ENCODE data around the gene TBC1D5.
"Not testable (repeated sequence)": the region's sequence is repeated elsewhere in the genome, so short reads cannot be mapped to it uniquely, and the experiment has no call there.

DNA sequence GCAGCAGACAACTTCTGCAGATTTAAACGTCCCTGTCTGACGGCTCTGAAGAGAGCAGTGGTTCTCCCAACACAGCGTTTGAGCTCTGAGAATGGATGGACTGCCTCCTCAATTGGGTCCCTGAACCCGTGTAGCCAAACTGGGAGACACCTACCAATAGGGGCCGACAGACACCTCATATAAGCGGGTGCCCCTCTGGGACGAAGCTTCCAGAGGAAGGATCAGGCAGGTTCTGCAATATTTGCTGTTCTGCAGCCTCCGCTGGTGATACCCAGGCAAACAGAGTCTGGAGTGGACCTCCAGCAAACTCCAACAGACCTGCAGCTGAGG is 48.8 kb downstream of the TBC1D5 start:
- TF ChIP-seq CTCF (IDR thresholded peaks at IDR 0.05); POLR2AphosphoS5 (IDR thresholded peaks at IDR 0.05; ENCODE audit: low read depth, low read length): not testable (repeated sequence)
- TF ChIP-seq, protein P1, sequence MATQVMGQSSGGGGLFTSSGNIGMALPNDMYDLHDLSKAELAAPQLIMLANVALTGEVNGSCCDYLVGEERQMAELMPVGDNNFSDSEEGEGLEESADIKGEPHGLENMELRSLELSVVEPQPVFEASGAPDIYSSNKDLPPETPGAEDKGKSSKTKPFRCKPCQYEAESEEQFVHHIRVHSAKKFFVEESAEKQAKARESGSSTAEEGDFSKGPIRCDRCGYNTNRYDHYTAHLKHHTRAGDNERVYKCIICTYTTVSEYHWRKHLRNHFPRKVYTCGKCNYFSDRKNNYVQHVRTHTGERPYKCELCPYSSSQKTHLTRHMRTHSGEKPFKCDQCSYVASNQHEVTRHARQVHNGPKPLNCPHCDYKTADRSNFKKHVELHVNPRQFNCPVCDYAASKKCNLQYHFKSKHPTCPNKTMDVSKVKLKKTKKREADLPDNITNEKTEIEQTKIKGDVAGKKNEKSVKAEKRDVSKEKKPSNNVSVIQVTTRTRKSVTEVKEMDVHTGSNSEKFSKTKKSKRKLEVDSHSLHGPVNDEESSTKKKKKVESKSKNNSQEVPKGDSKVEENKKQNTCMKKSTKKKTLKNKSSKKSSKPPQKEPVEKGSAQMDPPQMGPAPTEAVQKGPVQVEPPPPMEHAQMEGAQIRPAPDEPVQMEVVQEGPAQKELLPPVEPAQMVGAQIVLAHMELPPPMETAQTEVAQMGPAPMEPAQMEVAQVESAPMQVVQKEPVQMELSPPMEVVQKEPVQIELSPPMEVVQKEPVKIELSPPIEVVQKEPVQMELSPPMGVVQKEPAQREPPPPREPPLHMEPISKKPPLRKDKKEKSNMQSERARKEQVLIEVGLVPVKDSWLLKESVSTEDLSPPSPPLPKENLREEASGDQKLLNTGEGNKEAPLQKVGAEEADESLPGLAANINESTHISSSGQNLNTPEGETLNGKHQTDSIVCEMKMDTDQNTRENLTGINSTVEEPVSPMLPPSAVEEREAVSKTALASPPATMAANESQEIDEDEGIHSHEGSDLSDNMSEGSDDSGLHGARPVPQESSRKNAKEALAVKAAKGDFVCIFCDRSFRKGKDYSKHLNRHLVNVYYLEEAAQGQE (IDR thresholded peaks at IDR 0.05; ENCODE audit: insufficient read depth in 1 of 2, low read depth in 2 of 2, low read length in 1 of 2), result not testable (repeated sequence)

Measured in Panc1 (cell line).